ENCODE measurements around the gene IFT52.
A peak's percentile ranks its signal among the peaks of the same experiment; 100 is the strongest.
"Not testable (repeated sequence)": the region's sequence is repeated elsewhere in the genome, so short reads cannot be mapped to it uniquely, and the experiment has no call there.

IFT52 gene

DNA sequence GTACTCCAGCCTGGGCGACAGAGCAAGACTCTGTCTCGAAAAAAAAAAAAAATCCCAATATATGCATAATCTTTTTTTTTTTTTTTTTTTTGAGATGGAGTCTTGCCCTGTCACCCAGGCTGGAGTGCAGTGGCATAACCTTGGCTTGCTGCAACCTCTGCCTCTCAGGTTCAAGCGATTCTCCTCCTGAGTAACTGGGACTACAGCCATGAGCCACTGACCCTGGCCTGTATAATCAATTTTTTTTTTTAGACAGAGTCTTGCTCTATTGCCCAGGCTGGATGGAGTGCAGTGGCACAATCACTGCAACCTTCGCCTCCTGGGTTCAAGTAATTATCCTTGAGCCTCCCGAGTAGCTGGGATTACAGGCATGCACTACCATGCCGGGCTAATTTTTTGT, 64.4 kb downstream of the IFT52 start:
- not testable (repeated sequence) for DNase-seq

- no peak for DNase-seq
Measured at GRCh38 chr20:43655937-43656336, 65.2 kb downstream of the IFT52 start.

GRCh38 chr20:43658069-43658722, 67.5 kb downstream of the IFT52 start:
- no peak for DNase-seq

DNA sequence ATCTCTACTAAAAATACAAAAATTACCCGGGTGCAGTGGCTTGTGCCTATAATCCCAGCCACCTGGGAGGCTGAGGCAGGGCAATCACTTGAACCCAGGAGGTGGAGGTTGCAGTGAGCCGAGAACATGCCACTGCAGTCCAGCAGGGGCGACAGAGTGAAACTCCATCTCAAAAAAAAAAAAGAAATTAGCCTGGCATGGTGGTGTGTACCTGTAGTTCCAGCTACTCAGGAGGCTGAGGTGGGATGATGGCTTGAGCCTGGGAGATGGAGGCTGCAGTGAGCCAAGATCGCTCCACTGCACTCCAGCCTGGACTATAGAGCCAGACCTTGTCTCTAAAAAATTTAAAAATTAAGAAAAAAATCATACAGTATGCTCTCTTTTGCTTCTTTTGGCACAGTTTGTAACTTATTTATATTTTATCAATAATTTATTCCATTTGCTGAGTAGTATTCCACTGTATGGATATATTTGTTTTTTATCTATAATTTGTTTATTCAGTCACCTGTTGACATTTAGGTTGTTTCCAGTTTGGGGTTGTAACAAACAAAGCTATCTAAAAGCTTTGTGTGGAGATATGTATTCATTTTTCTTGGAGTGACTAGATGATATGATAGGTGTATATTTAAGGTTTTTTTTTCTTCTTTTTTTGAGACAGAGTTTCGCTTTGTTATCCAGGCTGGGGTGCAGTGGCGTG, 68.1 kb downstream of the IFT52 start:
- no peak for DNase-seq

DNA sequence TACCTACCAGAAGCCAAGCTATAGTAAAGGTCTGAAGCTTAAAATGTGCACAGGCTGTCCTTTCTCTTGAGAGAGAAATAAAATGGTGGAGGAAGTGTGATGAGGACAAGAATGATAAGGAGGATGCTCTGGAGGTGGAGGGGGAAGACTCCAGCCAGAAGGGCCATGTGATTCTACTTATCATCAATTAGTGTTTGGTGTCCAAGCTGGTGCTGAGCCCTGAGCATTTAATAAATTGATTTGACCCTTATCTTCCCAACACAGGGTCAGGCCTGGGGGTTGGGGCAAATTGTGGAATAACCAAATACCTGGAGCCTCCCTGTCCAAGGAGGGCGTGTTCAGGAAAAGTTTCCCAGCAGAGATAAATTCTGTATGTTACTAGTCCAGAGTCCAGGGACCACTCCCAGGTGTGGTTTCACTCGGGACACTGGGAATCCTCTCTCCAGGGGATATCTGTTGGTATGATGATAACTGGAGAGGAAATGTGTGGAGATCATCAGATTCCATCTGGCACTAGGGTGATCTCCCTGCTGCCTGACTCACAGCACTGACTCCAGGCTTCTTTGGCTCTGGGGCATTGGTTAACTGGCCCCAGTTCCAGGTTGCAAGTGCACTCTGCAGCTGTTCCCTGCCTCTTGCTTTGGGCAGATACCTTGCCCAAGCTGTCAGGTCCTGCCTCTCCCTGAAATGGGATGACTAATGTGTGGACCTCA, 72.4 kb downstream of the IFT52 start:
- no peak for DNase-seq

DNA sequence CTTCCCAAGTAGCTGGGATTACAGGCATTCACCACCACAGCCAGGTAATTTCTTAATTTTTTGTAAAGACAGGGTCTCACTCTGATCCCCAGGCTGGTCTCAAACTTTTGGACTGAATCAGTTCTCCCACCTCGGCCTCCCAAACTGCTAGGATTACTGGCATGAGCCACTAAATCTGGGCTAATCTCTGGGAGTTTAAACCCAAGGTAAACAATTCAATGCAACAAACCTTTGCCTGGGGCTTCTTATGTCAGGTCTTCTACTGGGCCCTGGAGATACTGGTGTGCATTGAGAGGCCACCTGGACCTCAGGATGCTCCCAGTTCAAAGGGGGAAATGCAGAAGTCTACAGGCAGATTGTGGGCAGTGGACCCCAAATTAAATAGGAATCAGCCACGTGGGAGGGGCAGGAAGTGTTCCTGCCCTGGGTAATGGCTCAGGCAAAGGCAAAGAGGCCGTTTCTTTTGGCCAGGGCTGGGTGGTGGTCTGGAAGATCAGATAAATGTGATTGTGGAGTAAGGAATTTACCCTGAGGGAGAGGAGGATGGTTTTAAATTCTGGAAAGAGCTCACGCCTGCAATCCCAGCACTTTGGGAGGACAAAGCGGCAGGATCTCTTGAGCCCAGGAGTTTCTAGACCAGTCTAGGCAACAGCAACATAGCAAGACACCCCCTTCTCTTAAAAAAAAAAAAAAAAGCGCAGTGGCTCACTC, 74.9 kb downstream of the IFT52 start:
- DNase-seq = no peak

DNA sequence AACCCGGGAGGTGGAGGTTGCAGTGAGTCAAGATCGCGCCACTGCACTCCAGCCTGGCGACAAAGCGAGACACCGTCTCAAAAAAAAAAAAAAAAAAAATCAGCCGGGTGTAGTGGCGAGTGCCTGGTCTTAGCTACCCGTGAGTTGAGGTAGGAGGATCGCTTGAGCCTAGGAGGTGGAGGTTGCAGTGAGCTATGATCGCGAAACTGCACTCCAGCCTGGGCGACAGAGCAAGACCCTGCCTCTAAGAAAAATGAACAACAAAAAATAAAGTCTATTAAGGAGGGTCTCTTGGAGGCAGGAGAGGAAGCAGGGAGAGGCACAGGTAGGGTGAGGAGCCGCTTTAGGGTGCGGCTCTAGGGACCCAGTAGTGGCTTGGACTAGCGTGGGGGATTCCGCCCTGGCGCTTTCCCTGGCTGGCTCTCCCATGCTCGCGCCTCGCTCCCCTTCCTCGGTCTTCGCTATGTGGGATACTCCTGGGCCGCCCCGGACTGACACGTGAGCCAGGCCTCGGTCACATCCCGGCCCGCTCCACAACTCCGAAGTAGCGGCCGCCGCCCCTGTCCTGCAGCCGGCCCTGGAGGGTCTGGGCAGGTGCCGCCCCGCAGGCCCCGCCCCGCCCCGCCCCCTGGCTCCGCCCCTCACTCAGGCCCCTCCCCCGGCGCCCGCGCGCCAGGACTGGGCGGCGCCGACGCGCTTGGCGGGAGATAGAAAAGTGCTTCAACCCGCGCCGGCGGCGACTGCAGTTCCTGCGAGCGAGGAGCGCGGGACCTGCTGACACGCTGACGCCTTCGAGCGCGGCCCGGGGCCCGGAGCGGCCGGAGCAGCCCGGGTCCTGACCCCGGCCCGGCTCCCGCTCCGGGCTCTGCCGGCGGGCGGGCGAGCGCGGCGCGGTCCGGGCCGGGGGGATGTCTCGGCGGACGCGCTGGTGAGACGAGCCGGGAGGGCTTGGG, 75.9 kb downstream of the IFT52 start, which contains the start of gene MYBL2:
Gene MYBL2, plus strand, starts transcription at position 739 of the 953 bp plus-strand sequence. Its CDS starts 170 bp downstream, at position 909.
- peak; percentile 50 for DNase-seq

- DNase-seq = no peak
Measured at GRCh38 chr20:43667341-43668132, 76.8 kb downstream of the IFT52 start.

GRCh38 chr20:43669332-43669731, 78.6 kb downstream of the IFT52 start:
- no peak for DNase-seq

DNA sequence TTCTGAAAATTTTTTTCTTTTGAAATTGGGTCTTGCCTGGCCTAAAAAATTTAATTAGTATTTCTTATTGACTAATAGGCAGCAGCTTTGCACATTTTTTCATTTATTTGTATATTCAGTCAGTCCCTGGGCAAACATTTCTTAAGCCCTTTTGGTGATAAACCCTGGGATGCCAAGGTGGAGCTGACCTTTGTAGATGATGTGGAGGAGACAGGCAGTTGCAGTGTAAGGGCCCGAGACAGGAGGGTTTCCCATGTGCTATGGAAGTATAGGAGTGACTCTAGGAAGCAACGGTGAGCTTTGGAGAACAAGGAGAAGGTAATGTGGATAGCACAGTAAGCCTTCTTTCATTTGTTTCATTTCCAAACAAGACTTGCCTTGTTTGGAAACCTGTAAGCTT, 79.7 kb downstream of the IFT52 start:
- no peak for DNase-seq

- DNase-seq = no peak
Measured at GRCh38 chr20:43676368-43676767, 85.6 kb downstream of the IFT52 start.

- DNase-seq = no peak
Measured at GRCh38 chr20:43680981-43681380, 90.2 kb downstream of the IFT52 start.

GRCh38 chr20:43681468-43681942, 90.8 kb downstream of the IFT52 start:
- no peak for DNase-seq

- no peak for DNase-seq
Measured at GRCh38 chr20:43681991-43682410, 91.3 kb downstream of the IFT52 start.

DNA sequence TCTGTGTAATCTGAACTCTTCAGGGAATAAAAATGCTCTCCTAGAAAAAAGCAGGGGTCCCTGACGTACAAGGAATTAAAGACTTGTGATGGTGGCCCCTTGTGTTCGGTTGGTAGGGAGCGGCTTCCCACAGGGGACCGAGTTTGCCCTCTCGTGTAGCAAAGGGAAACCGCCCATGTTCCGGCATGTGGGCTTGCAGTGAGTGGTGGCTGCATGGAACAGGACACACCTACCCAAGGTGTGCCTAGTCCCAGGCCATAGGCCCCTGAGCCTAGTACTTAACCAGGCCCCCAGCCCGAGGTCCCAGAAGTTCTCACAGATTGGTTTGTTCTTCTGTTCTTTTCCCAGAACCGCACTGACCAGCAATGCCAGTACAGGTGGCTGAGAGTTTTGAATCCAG, 91.7 kb downstream of the IFT52 start:
- no peak for DNase-seq

DNA sequence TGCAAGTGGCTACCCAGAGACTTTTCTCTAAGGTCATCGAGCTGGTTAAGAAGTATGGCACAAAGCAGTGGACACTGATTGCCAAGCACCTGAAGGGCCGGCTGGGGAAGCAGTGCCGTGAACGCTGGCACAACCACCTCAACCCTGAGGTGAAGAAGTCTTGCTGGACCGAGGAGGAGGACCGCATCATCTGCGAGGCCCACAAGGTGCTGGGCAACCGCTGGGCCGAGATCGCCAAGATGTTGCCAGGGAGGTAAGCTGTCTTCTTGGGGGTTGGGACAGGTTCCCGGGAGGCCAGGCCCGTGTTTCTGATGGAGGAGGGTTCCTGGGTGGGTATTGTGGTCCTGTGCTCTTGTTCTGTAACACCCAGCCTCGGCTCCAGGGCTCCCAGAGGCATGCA, 96.1 kb downstream of the IFT52 start:
- DNase-seq = no peak

GRCh38 chr20:43689165-43689564, 98.4 kb downstream of the IFT52 start:
- DNase-seq = no peak

GRCh38 chr20:43690943-43691598, 100.3 kb downstream of the IFT52 start:
- no peak for DNase-seq

DNA sequence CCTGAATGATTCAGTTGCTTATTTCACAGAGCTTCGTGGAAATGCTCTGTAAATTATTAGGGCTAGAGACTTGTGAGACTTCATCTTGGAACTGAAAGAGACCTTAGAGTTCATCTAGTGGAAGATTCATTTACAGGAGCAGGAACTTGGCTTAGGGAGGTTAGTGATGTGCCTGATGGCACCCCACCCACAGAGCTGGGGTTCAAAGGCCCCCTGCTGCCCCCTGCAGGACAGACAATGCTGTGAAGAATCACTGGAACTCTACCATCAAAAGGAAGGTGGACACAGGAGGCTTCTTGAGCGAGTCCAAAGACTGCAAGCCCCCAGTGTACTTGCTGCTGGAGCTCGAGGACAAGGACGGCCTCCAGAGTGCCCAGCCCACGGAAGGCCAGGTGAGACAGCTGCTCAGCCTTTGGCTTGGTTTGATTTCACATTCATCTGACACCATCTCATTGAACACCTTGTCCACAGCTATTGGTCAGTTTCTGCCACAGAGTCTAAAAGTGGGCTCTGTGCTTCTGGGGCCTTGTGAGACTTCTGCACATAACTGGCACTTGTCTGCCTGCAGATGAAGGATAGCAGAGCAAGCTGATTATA, 101.3 kb downstream of the IFT52 start:
- DNase-seq = peak; percentile 18

- no peak for DNase-seq
Measured at GRCh38 chr20:43694763-43695162, 104.0 kb downstream of the IFT52 start.

All from GDM1 (cell line).